NOMO-1 (cell line): Measurements from ENCODE around the gene CCR5.
A peak's percentile ranks its signal among the peaks of the same experiment; 100 is the strongest.

Experiments
- DNase-seq, 2 experiments: peaks; one replicate each; lab custom pipeline; 2025; ENCODE audit not compliant: unreplicated experiment in 2 of 2; lab: John Stamatoyannopoulos, UW

The CCR5 gene

DNA sequence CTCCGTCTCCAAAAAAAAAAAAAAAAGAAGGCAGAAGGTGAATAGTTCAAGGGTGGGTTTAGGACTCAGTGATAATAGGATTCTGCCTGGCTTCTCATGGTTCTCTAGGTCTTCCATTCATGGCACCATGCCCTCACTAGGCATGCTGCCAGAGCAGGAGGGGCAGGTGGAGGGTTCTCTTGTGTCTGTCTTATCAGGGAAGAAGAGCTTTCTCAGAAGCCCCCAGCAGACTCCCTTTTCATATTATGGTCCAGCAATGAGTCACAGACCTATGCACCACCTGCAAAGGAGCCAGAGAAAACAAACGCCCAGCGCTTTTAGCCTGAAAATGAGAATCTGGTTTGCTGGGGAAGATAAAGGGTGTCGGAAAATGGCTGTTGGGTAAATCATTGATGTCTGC, 13.8 kb upstream of the CCR5 start:
- DNase-seq: no peak

DNA sequence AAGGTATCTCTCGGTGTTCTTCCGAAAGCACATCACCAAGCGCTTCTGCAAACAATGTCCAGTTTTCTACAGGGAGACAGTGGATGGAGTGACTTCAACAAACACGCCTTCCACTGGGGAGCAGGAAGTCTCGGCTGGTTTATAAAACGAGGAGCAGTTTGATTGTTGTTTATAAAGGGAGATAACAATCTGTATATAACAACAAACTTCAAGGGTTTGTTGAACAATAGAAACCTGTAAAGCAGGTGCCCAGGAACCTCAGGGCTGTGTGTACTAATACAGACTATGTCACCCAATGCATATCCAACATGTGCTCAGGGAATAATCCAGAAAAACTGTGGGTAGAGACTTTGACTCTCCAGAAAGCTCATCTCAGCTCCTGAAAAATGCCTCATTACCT, 12.3 kb upstream of the CCR5 start:
- DNase-seq: no peak

- DNase-seq: peak in 1 of 2 experiments; percentile 10
These were observed 10.8 kb upstream of the CCR5 start for GRCh38 chr3:46359733-46360493.

DNA sequence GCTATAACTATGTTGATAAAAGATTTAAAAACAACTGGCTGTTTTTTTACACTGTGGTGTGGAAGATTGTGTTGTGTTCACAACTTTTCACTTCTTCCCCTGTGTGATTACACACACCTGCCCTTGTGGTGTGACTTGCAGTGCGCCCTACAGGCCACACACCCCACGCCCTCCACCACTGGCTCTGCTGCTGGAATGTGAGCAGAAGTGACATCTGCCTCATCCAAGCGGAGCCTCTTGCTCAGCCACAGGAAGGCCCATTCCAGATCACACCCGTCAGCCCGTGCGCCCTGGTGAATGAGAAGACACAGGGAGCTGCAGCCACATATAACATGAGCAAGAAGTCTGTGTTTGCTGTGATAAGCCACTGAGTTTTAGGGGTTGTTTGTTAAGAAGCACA, 9.8 kb upstream of the CCR5 start:
- peak in 1 of 2 experiments; percentile 33 for DNase-seq

DNA sequence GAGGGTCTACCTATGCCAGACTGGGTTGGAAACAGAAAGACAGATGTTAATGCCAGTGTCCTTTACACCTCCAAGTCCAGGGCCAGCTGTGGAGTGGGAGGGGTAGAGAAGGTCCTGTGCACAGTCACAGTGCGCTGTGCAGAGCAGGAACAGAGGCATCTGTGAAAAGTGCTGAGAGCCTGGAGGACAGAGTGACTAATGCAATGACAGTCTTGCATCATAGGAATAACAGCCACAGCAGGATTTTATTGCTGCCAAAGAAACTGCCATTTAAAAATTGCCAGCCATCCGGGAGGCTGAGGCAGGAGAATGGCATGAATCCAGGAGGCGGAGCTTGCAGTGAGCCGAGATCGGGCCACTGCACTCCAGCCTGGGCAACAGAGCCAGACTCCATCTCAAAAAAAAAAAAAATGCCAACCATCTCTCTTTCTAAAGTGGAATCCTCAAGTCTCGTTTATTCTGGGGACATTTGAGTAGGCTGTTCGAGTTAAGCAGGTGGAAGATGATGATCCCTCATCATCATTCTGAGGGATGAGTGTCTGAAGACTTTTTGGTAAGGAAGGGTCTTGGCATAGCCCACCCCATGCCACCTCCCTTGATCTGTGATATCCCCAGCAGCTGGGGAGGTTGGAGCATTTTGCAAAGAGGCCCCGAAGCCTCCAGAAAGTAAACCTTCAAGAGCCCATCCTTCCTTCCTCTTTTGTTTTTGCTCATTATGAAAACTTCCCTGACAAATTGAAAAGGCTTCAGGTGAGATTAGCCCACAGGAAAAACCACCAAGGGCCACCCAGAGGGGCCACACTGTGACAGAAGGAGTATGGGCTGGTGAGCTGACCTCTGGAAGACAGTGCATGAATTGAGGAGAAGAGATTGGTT, 9.1 kb upstream of the CCR5 start:
- DNase-seq: peak; percentile 85 to 95

- DNase-seq: peak in 1 of 2 experiments; percentile 23
These were observed 5.7 kb upstream of the CCR5 start for GRCh38 chr3:46365041-46365440.

DNA sequence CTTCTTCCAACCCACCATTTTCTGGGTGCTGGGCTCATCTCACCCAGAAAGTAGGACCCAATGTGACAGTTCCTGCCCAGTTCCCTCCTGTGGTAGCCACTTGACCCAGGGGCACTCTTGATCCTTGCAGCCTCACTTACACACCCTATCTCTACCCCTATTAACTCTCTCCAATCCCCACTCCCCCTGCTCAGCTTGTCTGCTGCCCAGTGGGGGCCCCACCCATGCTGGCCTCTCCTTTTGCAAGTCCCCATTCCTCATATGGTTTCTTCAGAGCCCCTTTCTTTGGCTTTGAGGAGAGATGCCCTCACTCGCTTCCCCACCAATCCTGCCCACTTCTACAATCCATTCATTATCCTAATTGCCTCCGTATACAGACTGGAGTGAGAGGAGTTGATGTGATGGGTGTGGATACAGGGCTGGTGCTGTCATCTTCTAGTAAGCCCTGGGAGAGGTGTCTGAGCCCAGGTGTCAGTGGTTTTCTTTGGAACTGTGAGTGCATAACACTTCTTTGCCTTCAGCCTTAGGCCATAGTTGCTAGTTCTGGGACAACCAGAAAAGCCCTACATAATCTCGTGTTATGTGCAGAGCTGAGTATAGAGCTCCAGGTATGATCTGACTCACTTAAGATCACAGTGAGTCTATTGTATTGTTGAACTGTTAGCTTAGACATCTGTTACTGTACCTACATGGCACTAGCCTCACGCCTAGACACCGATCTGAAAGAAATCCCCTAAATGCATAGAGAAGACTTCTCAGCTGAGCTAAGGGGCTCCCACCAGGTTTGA, 4.8 kb upstream of the CCR5 start:
- DNase-seq: no peak

DNA sequence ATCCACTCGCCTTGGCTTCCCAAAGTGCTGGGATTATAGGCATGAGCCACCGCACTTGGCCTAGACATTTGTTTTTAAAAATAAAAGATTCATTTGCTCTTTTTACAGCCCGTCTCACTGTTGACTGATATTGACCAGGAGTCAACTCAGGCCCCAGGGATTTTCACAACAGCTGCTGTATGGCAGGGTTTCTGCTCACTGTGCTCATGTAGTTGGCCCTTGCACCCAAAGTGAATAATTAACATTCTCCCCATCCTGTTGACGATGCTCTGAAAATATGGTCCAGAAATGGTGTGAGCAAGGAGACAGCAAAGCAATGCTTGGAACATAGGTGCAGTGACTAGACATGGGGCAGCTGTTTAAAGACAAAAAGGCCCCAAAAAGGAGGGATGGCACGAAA, 2.9 kb upstream of the CCR5 start:
- DNase-seq: no peak

- DNase-seq: peak; percentile 93 to 97
These were observed 2.2 kb upstream of the CCR5 start for GRCh38 chr3:46368569-46368968.

DNA sequence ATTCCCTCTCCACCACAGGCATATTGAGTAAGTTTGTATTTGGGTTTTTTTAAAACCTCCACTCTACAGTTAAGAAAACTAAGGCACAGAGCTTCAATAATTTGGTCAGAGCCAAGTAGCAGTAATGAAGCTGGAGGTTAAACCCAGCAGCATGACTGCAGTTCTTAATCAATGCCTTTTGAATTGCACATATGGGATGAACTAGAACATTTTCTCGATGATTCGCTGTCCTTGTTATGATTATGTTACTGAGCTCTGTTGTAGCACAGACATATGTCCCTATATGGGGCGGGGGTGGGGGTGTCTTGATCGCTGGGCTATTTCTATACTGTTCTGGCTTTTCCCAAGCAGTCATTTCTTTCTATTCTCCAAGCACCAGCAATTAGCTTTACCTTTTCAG, 1.6 kb upstream of the CCR5 start:
- no peak for DNase-seq

- no peak for DNase-seq
These were observed 1.0 kb upstream of the CCR5 start for GRCh38 chr3:46369675-46370132.

DNA sequence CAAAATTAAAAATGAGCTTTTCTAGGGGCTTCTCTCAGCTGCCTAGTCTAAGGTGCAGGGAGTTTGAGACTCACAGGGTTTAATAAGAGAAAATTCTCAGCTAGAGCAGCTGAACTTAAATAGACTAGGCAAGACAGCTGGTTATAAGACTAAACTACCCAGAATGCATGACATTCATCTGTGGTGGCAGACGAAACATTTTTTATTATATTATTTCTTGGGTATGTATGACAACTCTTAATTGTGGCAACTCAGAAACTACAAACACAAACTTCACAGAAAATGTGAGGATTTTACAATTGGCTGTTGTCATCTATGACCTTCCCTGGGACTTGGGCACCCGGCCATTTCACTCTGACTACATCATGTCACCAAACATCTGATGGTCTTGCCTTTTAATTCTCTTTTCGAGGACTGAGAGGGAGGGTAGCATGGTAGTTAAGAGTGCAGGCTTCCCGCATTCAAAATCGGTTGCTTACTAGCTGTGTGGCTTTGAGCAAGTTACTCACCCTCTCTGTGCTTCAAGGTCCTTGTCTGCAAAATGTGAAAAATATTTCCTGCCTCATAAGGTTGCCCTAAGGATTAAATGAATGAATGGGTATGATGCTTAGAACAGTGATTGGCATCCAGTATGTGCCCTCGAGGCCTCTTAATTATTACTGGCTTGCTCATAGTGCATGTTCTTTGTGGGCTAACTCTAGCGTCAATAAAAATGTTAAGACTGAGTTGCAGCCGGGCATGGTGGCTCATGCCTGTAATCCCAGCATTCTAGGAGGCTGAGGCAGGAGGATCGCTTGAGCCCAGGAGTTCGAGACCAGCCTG, 984 bp downstream of the CCR5 start:
- DNase-seq: no peak

DNA sequence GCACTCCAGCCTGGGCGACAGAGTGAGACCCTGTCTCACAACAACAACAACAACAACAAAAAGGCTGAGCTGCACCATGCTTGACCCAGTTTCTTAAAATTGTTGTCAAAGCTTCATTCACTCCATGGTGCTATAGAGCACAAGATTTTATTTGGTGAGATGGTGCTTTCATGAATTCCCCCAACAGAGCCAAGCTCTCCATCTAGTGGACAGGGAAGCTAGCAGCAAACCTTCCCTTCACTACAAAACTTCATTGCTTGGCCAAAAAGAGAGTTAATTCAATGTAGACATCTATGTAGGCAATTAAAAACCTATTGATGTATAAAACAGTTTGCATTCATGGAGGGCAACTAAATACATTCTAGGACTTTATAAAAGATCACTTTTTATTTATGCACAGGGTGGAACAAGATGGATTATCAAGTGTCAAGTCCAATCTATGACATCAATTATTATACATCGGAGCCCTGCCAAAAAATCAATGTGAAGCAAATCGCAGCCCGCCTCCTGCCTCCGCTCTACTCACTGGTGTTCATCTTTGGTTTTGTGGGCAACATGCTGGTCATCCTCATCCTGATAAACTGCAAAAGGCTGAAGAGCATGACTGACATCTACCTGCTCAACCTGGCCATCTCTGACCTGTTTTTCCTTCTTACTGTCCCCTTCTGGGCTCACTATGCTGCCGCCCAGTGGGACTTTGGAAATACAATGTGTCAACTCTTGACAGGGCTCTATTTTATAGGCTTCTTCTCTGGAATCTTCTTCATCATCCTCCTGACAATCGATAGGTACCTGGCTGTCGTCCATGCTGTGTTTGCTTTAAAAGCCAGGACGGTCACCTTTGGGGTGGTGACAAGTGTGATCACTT, 2.0 kb downstream of the CCR5 start:
- peak; percentile 41 to 69 for DNase-seq

- DNase-seq: no peak
These were observed 4.0 kb downstream of the CCR5 start for GRCh38 chr3:46374755-46375154.

DNA sequence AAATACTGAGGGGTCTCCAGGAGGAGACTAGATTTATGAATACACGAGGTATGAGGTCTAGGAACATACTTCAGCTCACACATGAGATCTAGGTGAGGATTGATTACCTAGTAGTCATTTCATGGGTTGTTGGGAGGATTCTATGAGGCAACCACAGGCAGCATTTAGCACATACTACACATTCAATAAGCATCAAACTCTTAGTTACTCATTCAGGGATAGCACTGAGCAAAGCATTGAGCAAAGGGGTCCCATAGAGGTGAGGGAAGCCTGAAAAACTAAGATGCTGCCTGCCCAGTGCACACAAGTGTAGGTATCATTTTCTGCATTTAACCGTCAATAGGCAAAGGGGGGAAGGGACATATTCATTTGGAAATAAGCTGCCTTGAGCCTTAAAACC, 4.5 kb downstream of the CCR5 start:
- no peak for DNase-seq

GRCh38 chr3:46375814-46376213, 5.1 kb downstream of the CCR5 start:
- no peak for DNase-seq

- peak; percentile 46 to 69 for DNase-seq
These were observed 7.7 kb downstream of the CCR5 start for GRCh38 chr3:46378426-46378942.

DNA sequence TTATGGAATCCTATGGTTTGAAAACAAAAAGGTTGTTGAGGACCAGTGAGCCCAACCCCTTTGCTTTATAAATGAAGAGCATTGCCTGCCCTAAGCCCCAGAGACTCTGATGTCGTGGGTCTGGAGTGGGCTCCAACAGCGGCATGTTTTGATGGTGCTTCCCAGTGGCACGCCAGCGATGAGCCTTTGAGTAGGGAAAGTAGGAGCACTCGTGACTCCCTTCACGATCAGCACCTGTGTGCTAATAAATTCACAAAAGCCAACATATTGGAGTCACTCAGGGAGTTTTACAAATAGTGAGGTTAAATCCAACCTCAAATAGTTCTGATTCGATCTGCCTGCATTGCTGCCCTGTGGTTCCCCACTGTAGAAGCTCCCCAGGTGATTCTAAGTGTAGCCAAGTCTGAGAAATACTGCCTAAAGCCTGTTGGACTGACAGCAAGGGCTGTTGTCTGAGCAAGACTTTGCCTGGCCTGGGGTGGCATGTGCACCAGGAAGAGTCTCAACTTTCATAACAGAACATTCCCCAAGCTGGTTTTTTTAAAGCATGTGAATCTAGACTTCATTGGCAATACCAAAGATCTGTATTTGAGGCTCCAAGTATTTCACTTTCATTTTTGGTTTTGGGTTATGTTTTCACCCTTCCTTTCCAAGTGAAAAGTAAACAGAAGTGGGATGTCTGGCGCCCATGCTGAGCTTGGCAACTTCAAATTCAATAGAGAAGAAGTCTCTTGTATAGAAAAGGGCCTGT, 9.9 kb downstream of the CCR5 start:
- no peak for DNase-seq
